ENCODE results near the gene KLF3.

Gene KLF3

GRCh38 chr4:38745881-38746280, 81.9 kb downstream of the KLF3 start:
- no peak for DNase-seq

DNA sequence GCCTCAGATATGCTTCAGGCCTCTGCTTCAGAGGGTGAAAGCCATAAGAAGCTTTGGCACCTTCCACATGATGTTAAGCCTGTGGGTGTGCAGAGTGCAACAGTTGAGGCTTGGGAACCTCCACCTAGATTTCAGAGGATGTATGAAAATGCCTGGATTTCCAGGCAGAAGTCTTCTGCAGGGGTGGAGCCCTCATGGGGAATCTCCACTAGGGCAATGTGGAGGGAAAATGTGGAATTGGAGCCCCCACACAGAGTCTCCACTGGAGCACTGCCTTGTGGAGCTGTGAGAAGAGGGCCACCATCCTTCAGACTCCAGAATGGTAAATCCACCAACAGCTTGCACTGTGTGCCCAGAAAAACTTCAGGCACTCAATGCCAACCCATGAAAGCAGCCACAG, 83.6 kb downstream of the KLF3 start:
- no peak for DNase-seq

GRCh38 chr4:38749336-38749735, 85.3 kb downstream of the KLF3 start:
- no peak for DNase-seq

Measured in C1 segment of cervical spinal cord (tissue), 14 donors.